OCI-LY3 (cell line): Measurements from ENCODE around the gene RERE.

ENCODE experiments used
- H2AFZ ChIP-seq: fragments of 200-600, 300-600 bp; shearing (Covaris generic); 2 replicates; pipeline ENCODE4 v1.6.0; 2014; ENCODE audit warnings: antibody characterized with exemption, low read depth, low read length
- H3K27ac ChIP-seq: fragments of 200-600, 300-600 bp; sonication (generic); 2 replicates; pipeline ENCODE4 v1.5.1; 2014; ENCODE audit warnings: mild to moderate bottlenecking, low read length, moderate library complexity, mixed read lengths
- H3K27me3 ChIP-seq: fragments of 200-600, 300-600 bp; sonication (generic); 2 replicates; pipeline ENCODE4 v1.6.1; 2014; ENCODE audit warnings: low read depth, low read length, mixed read lengths
- H3K36me3 ChIP-seq: fragments of 200-600, 300-600 bp; sonication (generic); replicated peaks from 2 replicates; pipeline ENCODE3; 2014; ENCODE audit warnings: low read depth, low read length, mixed read lengths
- H3K4me1 ChIP-seq: fragments of 300-600, 200-600 bp; sonication (generic); 2 replicates; pipeline ENCODE4 v1.6.1; 2014; ENCODE audit warnings: low read length, mixed read lengths
- H3K4me2 ChIP-seq: fragments of 200-600, 300-600 bp; sonication (generic); 2 replicates; pipeline ENCODE4 v1.6.1; 2014; ENCODE audit warnings: low read length, mixed read lengths
- H3K4me3 ChIP-seq: fragments of 300-600, 200-600 bp; sonication (generic); 2 replicates; pipeline ENCODE4 v1.5.1; 2014; ENCODE audit warnings: antibody characterized with exemption, mild to moderate bottlenecking, low read length, moderate library complexity
- H3K79me2 ChIP-seq: fragments of 300-600, 200-600 bp; shearing (Covaris generic); 2 replicates; pipeline ENCODE4 v1.6.1; 2014; ENCODE audit warnings: mild to moderate bottlenecking, low read length, mixed read lengths
- H3K9ac ChIP-seq: fragments of 300-600, 200-600 bp; shearing (Covaris generic); 2 replicates; pipeline ENCODE4 v1.6.0; 2014; ENCODE audit warnings: mild to moderate bottlenecking, low read length, moderate library complexity
- H3K9me3 ChIP-seq: fragments of 200-600, 300-600 bp; shearing (Covaris generic); 2 replicates; pipeline ENCODE4 v1.6.1; 2014; ENCODE audit warnings: low read length, mixed read lengths; ENCODE audit not compliant: insufficient read depth
- H4K20me1 ChIP-seq: fragments of 200-600, 300-600 bp; sonication (generic); 2 replicates; pipeline ENCODE4 v1.6.1; 2016; ENCODE audit warnings: low read length, mixed read lengths; ENCODE audit not compliant: insufficient read depth
- CTCF ChIP-seq: fragments of 200-600, 300-600 bp; sonication (generic); IDR thresholded peaks from 2 replicates; pipeline ENCODE4 v1.5.1; 2014; ENCODE audit warnings: antibody characterized with exemption, low read length, low read depth
- EZH2phosphoT487 ChIP-seq: fragments of 200-600 bp; shearing (Covaris generic); IDR thresholded peaks from 2 replicates; pipeline ENCODE4 v1.6.1; 2018; ENCODE audit warnings: antibody characterized with exemption, mixed run types, low read depth

RERE gene

DNA sequence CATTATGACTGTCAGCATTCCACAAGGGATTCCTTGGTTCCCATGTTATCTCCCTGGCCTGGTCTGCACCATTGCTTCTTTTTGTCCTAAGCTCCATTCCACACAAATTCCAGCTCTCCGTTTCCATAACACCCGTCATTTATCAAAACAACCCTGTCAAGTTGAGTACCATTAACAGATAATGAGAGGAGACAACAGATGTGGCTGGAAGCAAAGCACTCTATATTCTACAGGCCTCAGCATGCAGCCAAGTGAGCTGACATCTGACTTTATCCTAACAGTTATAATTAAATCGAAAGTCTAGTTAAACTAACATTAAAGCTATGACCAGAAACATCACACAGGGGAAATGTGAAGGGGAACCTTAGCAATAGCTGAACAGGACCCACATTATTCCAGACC is 110.4 kb downstream of the RERE start:
- Histone ChIP-seq H3K4me1 (peaks cover 5% of the 10 kb centered on the region; the same call in 1 of the 2 replicates), H3K27ac (no peak overlapping the region), H4K20me1 (peaks cover 13% of the 10 kb centered on the region; the same call in 1 of the 2 replicates), H3K27me3 (no peaks in the 10 kb centered on the region), H3K9ac (no peak overlapping the region), H3K79me2 (peaks cover 4% of the 10 kb centered on the region), H3K4me3 (no peak overlapping the region), H3K36me3 (no peaks in the 10 kb centered on the region), H3K9me3 (no peaks in the 10 kb centered on the region), H3K4me2 (no peak overlapping the region), H2AFZ (no peak overlapping the region)
- TF ChIP-seq CTCF, result no peak
- no peak for TF ChIP-seq EZH2phosphoT487

DNA sequence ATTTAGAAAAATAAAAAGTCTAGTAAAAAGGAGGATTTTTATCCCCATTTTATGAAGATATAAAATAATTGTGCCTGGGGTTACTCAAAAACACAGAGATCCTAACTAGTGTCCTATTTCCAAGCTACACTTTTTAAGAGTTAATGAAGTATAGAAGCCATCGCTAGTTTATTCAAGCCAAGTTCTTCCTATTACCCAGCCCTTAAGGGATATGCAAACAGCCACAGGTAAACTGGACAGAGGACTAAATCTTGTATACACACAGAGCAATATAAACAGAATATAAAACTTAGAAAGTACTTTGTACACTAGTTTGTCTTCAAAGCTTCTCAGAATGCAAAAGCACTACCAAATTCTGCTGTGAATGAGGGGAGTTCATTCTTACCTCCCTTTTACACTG is 111.1 kb downstream of the RERE start:
- Histone ChIP-seq H3K27me3 (no peaks in the 10 kb centered on the region), H3K27ac (no peak overlapping the region)
- TF ChIP-seq EZH2phosphoT487 (no peak), CTCF (no peak)

GRCh38 chr1:8704866-8705506 is 112.5 kb downstream of the RERE start:
- Histone ChIP-seq H3K27me3 (no peaks in the 10 kb centered on the region), H3K4me1 (peaks cover 20% of the 10 kb centered on the region), H3K9ac (no peak overlapping the region), H2AFZ (no peak overlapping the region), H3K4me3 (no peak overlapping the region), H3K9me3 (no peaks in the 10 kb centered on the region), H3K36me3 (no peaks in the 10 kb centered on the region), H3K79me2 (peaks cover 24% of the 10 kb centered on the region), H4K20me1 (peaks cover 25% of the 10 kb centered on the region), H3K27ac (no peak overlapping the region), H3K4me2 (no peak overlapping the region)
- TF ChIP-seq EZH2phosphoT487 (no peak), CTCF (no peak)

More for the DNA sequence above, 111.1 kb downstream of the RERE start:
- H3K4me2 ChIP-seq, result no peak overlapping the region
- H3K79me2 ChIP-seq, result peaks cover 11% of the 10 kb centered on the region
- no peak overlapping the region for H3K9ac ChIP-seq
- H3K4me1 ChIP-seq, result peaks cover 12% of the 10 kb centered on the region
- H3K4me3 ChIP-seq, result no peak overlapping the region
- no peak overlapping the region for H2AFZ ChIP-seq
- no peaks in the 10 kb centered on the region for H3K36me3 ChIP-seq
- H3K9me3 ChIP-seq, result no peaks in the 10 kb centered on the region
- H4K20me1 ChIP-seq, result peaks cover 15% of the 10 kb centered on the region; the same call in 1 of the 2 replicates

DNA sequence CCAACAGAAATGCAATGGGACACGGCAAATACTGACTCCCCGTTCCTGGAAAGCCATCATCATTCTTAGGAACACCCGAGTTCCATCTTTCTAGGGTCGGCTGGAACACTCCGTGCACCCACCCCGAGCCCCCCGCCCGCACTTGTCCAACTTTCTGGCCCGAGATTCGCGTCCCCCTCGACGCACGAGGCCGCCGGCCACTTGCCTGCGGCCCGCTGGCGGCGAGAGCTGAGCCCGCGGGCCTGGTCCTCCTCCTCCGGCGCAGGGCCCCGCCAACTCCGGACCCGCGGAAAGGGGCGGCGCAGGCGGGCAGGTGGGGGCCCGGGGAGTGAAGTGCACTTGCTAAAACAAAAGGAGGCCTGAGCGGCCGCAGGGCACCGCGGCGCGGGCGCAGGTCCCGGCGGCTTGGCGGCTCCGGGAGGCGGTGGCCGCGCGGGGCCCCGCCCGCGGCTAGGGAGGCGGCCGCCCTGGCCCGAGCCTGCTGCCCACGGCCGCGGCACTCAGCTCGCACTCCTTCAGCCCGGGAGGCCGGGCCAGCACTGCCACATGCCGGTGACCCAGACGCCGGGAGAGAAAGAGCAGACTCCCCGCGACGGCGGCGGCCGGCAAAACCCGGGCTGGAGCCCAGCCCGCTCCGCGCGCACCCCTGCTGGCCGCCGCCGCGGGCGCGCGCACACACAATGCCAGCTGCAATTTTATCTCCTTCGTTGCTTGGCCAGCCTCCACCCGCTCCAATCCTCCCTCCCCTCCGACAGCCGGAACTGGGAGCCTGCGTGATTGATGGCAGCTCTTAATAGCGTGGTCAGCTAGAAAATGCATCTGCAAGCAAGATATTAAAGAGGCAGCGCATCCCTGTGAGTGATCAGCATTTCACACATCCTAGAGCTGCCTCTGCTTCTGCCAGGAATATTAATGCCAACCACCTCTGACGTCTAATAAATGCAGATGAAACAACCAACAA is 114.3 kb downstream of the RERE start:
- H3K9me3 ChIP-seq, result no peaks in the 10 kb centered on the region
- peak overlapping the region; percentile 95 for H3K4me2 ChIP-seq
- H3K4me1 ChIP-seq, result peaks cover 20% of the 10 kb centered on the region
- no peak overlapping the region for H2AFZ ChIP-seq
- no peaks in the 10 kb centered on the region for H3K36me3 ChIP-seq
- peak overlapping the region; percentile 63 for H3K9ac ChIP-seq
- TF ChIP-seq EZH2phosphoT487 (no peak), CTCF (no peak)
- no peaks in the 10 kb centered on the region for H3K27me3 ChIP-seq
- peaks cover 39% of the 10 kb centered on the region for H3K79me2 ChIP-seq
- H4K20me1 ChIP-seq, result peaks cover 31% of the 10 kb centered on the region
- H3K27ac ChIP-seq, result no peak overlapping the region
- peak overlapping the region; percentile 84 for H3K4me3 ChIP-seq
